Measurements from ENCODE around the gene AGBL4.

DNA sequence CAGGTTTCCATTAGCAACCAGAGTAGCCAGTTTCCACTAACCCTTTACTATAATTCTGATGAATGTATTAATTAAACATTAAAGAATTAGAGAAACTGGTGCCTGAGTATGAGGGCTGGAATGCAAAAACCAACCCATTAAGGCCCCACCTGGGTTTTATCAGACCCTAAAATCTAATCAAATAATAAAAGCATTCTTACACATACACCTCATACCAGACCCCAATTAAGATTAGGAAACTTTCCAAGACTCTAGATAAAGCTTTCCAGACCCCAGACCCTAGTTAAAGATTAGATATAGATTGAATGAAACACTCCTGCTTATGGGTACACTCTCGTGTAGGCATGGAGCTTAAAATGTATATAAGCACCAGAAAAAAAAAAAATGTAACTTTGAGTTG lies 665.7 kb downstream of the AGBL4 start:
- TF ChIP-seq CTCF (IDR thresholded peaks at IDR 0.05) (no peak), POLR2A (IDR thresholded peaks at IDR 0.05) (no peak)

Measured in heart left ventricle (tissue), 13 donors.